ENCODE data around the gene RPS16. TPM values are rescaled to one million over a fixed set of nuclear protein-coding genes. Genes with fewer than 3 reads are reported as not detected.
A peak's percentile ranks its signal among the peaks of the same experiment; 100 is the strongest.

RPS16 gene
- polyA plus RNA-seq, 1 donor: 1,072 TPM

GRCh38 chr19:39390751-39391437, 44.9 kb downstream of the RPS16 start, which contains the start of the genes MED29 and PAF1:
TSS of gene MED29 (plus strand) at chr19:39391378. CDS start at chr19:39391423, 45 bp downstream.
TSS of gene PAF1 (minus strand) at chr19:39391106. CDS start at chr19:39390864, 242 bp downstream.
- peak; percentile 100 for DNase-seq

- DNase-seq: no peak
Observed at GRCh38 chr19:39390451-39390750, 45.3 kb downstream of the RPS16 start.

- DNase-seq: no peak
Observed at GRCh38 chr19:39389631-39390414, 45.9 kb downstream of the RPS16 start.

GRCh38 chr19:39388657-39389056, 47.1 kb downstream of the RPS16 start:
- no peak for DNase-seq

GRCh38 chr19:39386557-39386956, 49.2 kb downstream of the RPS16 start:
- DNase-seq: no peak

GRCh38 chr19:39385629-39386411, 49.9 kb downstream of the RPS16 start:
- no peak for DNase-seq

- no peak for DNase-seq
Observed at GRCh38 chr19:39384839-39385568, 50.7 kb downstream of the RPS16 start.

Other genes with a start within 250 kb of the RPS16 start
- 1.6 TPM for gene NCCRP1, start 239.0 kb downstream of the RPS16 start, polyA plus RNA-seq (ENCODE audit: insufficient read length)
- gene SYCN, start 231.7 kb downstream of the RPS16 start, polyA plus RNA-seq (ENCODE audit: insufficient read length): not detected
- gene IFNL3, start 190.9 kb downstream of the RPS16 start, polyA plus RNA-seq (ENCODE audit: insufficient read length): not detected
- not detected for gene IFNL4, start 187.1 kb downstream of the RPS16 start, polyA plus RNA-seq (ENCODE audit: insufficient read length)
- gene IFNL2, start 167.6 kb downstream of the RPS16 start, polyA plus RNA-seq (ENCODE audit: insufficient read length): not detected
- not detected for gene IFNL1, start 139.5 kb downstream of the RPS16 start, polyA plus RNA-seq (ENCODE audit: insufficient read length)
- 1.2 TPM for gene LRFN1, start 115.1 kb downstream of the RPS16 start, polyA plus RNA-seq (ENCODE audit: insufficient read length)
- gene GMFG, start 99.9 kb downstream of the RPS16 start, polyA plus RNA-seq (ENCODE audit: insufficient read length): 21.6 TPM
- 112 TPM for gene SAMD4B, start 93.5 kb downstream of the RPS16 start, polyA plus RNA-seq (ENCODE audit: insufficient read length)
- gene PAF1, start 44.8 kb downstream of the RPS16 start, polyA plus RNA-seq (ENCODE audit: insufficient read length): 69.4 TPM
- 36.3 TPM for gene MED29, start 44.6 kb downstream of the RPS16 start, polyA plus RNA-seq (ENCODE audit: insufficient read length)
- gene ZFP36, start 29.1 kb downstream of the RPS16 start, polyA plus RNA-seq (ENCODE audit: insufficient read length): 31.9 TPM
- gene PLEKHG2, start 23.3 kb downstream of the RPS16 start, polyA plus RNA-seq (ENCODE audit: insufficient read length): 118 TPM
- 150 TPM for gene SUPT5H, start 9.6 kb upstream of the RPS16 start, polyA plus RNA-seq (ENCODE audit: insufficient read length)
- 91.5 TPM for gene TIMM50, start 44.9 kb upstream of the RPS16 start, polyA plus RNA-seq (ENCODE audit: insufficient read length)
- gene DLL3, start 63.0 kb upstream of the RPS16 start, polyA plus RNA-seq (ENCODE audit: insufficient read length): 0.70 TPM
- 10.1 TPM for gene SELENOV, start 79.2 kb upstream of the RPS16 start, polyA plus RNA-seq (ENCODE audit: insufficient read length)
- 5.8 TPM for gene EID2B, start 96.9 kb upstream of the RPS16 start, polyA plus RNA-seq (ENCODE audit: insufficient read length)
- 21.3 TPM for gene EID2, start 104.2 kb upstream of the RPS16 start, polyA plus RNA-seq (ENCODE audit: insufficient read length)
- not detected for gene LGALS13, start 166.6 kb upstream of the RPS16 start, polyA plus RNA-seq (ENCODE audit: insufficient read length)
- gene LGALS16, start 220.0 kb upstream of the RPS16 start, polyA plus RNA-seq (ENCODE audit: insufficient read length): not detected

Data from left kidney (tissue), 2 donors.